Measurements from ENCODE around the gene ZNF263.

The ZNF263 gene

GRCh38 chr16:3328104-3328503, 44.8 kb downstream of the ZNF263 start:
- no peak for DNase-seq (ENCODE audit: low read depth)

GRCh38 chr16:3328643-3329042, 45.4 kb downstream of the ZNF263 start:
- no peak for DNase-seq (ENCODE audit: low read depth)
